Stimulated activated memory B cell treated with anti-CD40 and anti-IgM and Interleukin-4, amounts not matched to agents 10 μg/mL and 1 μg/mL and 100 μg/mL, for 72 hours (primary cell): ENCODE data around the gene PUDP.
"Not testable (repeated sequence)": the region's sequence is repeated elsewhere in the genome, so short reads cannot be mapped to it uniquely, and the experiment has no call there.

ENCODE experiments used
- ATAC-seq: fragments of 150-1000 bp; cut with Tn5 transposase; 2 replicates; pipeline ENCODE4 v1.10.0; 2021
- H3K27ac Mint-ChIP-seq: one replicate; pipeline ENCODE4 v1.8.0; 2022; ENCODE audit warnings: mild to moderate bottlenecking, mixed read lengths
- H3K27me3 Mint-ChIP-seq: one replicate; pipeline ENCODE4 v1.8.0; 2022; ENCODE audit warnings: mixed read lengths
- H3K36me3 Mint-ChIP-seq: one replicate; pipeline ENCODE4 v1.8.0; 2022; ENCODE audit warnings: mixed read lengths
- H3K4me1 Mint-ChIP-seq: one replicate; pipeline ENCODE4 v1.8.0; 2022; ENCODE audit warnings: mixed read lengths
- H3K4me3 Mint-ChIP-seq: one replicate; pipeline ENCODE4 v1.8.0; 2022; ENCODE audit warnings: mild to moderate bottlenecking, moderate library complexity, mixed read lengths
- H3K9me3 Mint-ChIP-seq: one replicate; pipeline ENCODE4 v1.8.0; 2022; ENCODE audit warnings: mixed read lengths

PUDP gene

DNA sequence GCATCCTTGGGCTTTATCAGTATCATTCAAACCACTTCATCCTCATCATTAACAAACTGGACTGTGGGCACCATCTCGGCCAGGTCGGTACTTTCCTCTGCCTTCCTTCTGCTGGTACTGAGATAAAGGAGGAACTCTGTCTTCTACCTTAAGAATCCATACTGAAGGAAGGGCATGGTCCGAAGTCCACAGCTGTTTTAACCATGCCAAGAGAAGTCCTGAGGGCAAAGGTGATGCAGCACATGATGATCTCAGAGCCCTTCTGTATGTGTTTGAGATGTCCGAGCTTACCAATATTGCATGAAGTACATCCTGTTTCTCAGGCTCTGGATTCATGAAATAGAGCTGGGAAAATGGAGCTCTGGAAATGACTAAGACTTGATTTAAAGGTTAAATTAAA lies 126.0 kb downstream of the PUDP start:
- Mint-ChIP-seq H3K27me3 (no peaks in the 10 kb centered on the region), H3K9me3 (no peaks in the 10 kb centered on the region), H3K36me3 (no peaks in the 10 kb centered on the region), H3K4me1 (no peaks in the 10 kb centered on the region), H3K27ac (no peak overlapping the region), H3K4me3 (no peak overlapping the region)
- no peak for ATAC-seq

DNA sequence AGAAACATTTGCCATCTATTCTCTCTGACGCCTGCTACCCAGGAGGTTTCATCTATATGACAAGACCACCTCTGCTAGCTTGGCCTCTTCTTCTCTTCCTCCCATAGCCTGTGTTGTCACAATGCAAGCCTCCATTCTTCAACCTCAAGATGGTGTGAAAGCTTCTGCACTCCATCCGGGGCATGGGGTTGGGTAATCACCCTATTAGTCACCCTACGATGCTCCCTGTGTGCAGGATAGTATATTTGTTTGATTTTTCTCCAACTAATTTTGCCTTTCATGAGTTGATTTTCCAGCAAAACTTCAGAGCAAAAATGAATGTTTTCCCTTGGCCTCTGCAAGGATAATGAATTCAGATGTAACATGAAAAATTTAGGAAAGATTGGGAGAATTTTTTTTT lies 128.4 kb downstream of the PUDP start:
- H3K27me3 Mint-ChIP-seq = no peaks in the 10 kb centered on the region
- H3K4me1 Mint-ChIP-seq = no peaks in the 10 kb centered on the region
- no peaks in the 10 kb centered on the region for H3K36me3 Mint-ChIP-seq
- no peak overlapping the region for H3K4me3 Mint-ChIP-seq
- no peak overlapping the region for H3K27ac Mint-ChIP-seq
- H3K9me3 Mint-ChIP-seq = no peaks in the 10 kb centered on the region
- ATAC-seq = no peak

DNA sequence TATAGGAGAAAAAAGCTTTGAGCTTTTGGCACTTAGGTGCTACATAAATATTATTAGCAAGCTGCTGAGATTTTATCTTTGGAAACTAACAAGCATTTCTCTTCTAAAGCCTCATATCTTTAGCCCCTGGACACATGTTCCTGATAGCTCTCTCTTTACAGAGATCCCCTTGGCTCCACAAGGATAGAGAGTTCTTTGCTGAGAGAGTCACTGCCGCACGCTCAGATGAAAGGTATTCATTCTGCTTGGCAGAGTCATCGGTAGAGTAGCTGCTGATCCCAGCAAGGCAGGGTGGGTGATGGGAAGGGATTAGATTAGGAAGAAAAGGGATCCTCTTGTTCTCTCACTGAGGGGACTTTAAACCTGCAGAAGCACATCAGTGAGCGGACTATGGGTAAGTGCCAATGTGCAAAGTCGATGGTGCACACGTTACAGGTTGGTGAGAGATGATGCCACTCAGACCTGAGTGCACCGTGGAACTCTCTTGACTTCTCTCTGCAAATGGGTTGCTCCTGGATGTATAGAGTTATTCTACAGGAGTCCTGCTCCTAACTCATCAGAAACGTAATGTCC lies 135.6 kb downstream of the PUDP start:
- ATAC-seq, H3K9me3 Mint-ChIP-seq, H3K27ac Mint-ChIP-seq, H3K36me3 Mint-ChIP-seq, H3K4me3 Mint-ChIP-seq, H3K4me1 Mint-ChIP-seq, H3K27me3 Mint-ChIP-seq: not testable (repeated sequence)

DNA sequence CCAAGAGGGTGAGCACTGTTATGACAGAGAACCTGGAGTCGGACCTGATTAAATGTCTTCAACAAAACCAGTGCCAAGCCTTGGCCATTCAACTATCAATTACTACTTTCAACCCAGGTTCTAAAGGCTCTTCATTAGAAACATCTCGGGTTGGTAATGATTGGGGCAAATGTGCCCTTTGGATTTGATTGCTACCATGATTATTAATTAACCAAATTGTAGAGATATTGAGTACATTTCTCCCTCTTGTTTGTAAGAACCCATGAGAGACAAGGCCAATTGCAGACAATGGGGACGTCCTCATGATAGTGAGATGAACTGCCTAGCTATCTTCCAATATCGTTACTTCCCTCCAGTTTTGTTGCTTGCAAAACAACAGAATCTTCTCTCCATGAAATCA lies 137.1 kb downstream of the PUDP start:
- not testable (repeated sequence) for H3K27me3 Mint-ChIP-seq, H3K27ac Mint-ChIP-seq, H3K36me3 Mint-ChIP-seq, H3K4me3 Mint-ChIP-seq, H3K4me1 Mint-ChIP-seq, H3K9me3 Mint-ChIP-seq, ATAC-seq

DNA sequence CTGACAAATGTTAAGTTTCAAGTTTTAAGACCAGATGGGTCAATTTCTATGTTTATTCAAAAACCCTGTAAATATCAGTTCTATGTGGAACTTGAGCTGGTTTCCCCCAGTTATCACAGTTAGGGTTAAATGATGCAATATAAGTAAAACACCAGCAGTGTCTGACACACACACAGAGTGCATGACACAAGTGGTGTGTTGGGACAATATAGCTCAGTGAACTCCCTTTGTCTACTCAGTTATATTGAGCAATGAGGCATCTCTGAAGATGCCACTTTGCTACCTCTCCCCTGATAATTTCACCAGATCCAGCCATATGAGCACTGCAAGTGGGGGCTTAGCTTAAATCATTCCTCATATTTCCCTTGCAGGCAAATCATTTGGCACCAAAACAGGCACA lies 140.6 kb downstream of the PUDP start:
- not testable (repeated sequence) for H3K27ac Mint-ChIP-seq, H3K9me3 Mint-ChIP-seq

More for the DNA sequence above, 140.6 kb downstream of the PUDP start:
- not testable (repeated sequence) for H3K27me3 Mint-ChIP-seq, H3K4me3 Mint-ChIP-seq, H3K4me1 Mint-ChIP-seq, ATAC-seq, H3K36me3 Mint-ChIP-seq
